Glutamatergic neuron (in vitro differentiated cells): ENCODE data around the gene TMEM119. TPM values are rescaled to one million over a fixed set of nuclear protein-coding genes. Genes with fewer than 3 reads are reported as not detected.
"Not testable (repeated sequence)": the region's sequence is repeated elsewhere in the genome, so short reads cannot be mapped to it uniquely, and the experiment has no call there.

Experiments
- DNase-seq: peaks from one replicate; pipeline ENCODE4 v3.0.0; 2022
- H3K27ac Mint-ChIP-seq: one replicate; pipeline ENCODE4 v1.8.0; 2020; ENCODE audit warnings: mild to moderate bottlenecking, mixed read lengths, inconsistent platforms; ENCODE audit not compliant: unreplicated experiment
- H3K27me3 Mint-ChIP-seq: one replicate; pipeline ENCODE4 v1.8.0; 2020; ENCODE audit warnings: mild to moderate bottlenecking, moderate library complexity, mixed read lengths, inconsistent platforms; ENCODE audit not compliant: unreplicated experiment
- H3K36me3 Mint-ChIP-seq: one replicate; pipeline ENCODE4 v1.8.0; 2020; ENCODE audit warnings: mild to moderate bottlenecking, mixed read lengths, inconsistent platforms; ENCODE audit not compliant: unreplicated experiment
- H3K4me1 Mint-ChIP-seq: one replicate; pipeline ENCODE4 v1.8.0; 2020; ENCODE audit warnings: mild to moderate bottlenecking, low read depth, mixed read lengths, inconsistent platforms; ENCODE audit not compliant: unreplicated experiment
- H3K4me3 Mint-ChIP-seq: one replicate; pipeline ENCODE4 v1.8.0; 2020; ENCODE audit warnings: mild to moderate bottlenecking, mixed read lengths, inconsistent platforms; ENCODE audit not compliant: unreplicated experiment
- H3K9me3 Mint-ChIP-seq: one replicate; pipeline ENCODE4 v1.8.0; 2020; ENCODE audit warnings: mild to moderate bottlenecking, moderate library complexity, mixed read lengths, inconsistent platforms; ENCODE audit not compliant: unreplicated experiment
- CTCF ChIP-seq: fragments of 200-600 bp; sonication (generic); IDR thresholded peaks from one replicate; pipeline ENCODE4 v1.5.0; 2021; ENCODE audit not compliant: partially characterized antibody, unreplicated experiment
- total RNA-seq: library from RNA; stranded (reverse); fragmentation: NEBNext Ultra II Directional; extraction: Animal tissue kit (Norgen Biotek cat#: 25700); gene quantifications from one replicate; pipeline ENCODE4 v1.2.1, GENCODE V29; 2021; ENCODE audit not compliant: unreplicated experiment

Gene TMEM119
- total RNA-seq, 1 donor from 2014 or later, result 0.15 TPM

- peaks cover 13% of the 10 kb centered on the region for H3K4me1 Mint-ChIP-seq
- H3K27me3 Mint-ChIP-seq, result peaks cover 4% of the 10 kb centered on the region
- peak overlapping the region; percentile 100 for H3K4me3 Mint-ChIP-seq
- no peak for TF ChIP-seq CTCF
- peak overlapping the region; percentile 100 for H3K27ac Mint-ChIP-seq
- no peak for DNase-seq
- peaks cover 2% of the 10 kb centered on the region for H3K9me3 Mint-ChIP-seq
- H3K36me3 Mint-ChIP-seq, result no peaks in the 10 kb centered on the region
Observed at GRCh38 chr12:108559748-108560147, 38.1 kb downstream of the TMEM119 start.

- Mint-ChIP-seq H3K4me1 (peaks cover 11% of the 10 kb centered on the region), H3K36me3 (no peaks in the 10 kb centered on the region), H3K27me3 (peaks cover 4% of the 10 kb centered on the region), H3K27ac (peak overlapping the region; percentile 38), H3K9me3 (peaks cover 2% of the 10 kb centered on the region), H3K4me3 (peak overlapping the region; percentile 100)
- DNase-seq, result no peak
- no peak for TF ChIP-seq CTCF
Observed at GRCh38 chr12:108559007-108559655, 38.8 kb downstream of the TMEM119 start.

GRCh38 chr12:108555383-108555782 is 42.5 kb downstream of the TMEM119 start:
- not testable (repeated sequence) for H3K9me3 Mint-ChIP-seq, H3K4me3 Mint-ChIP-seq, H3K27me3 Mint-ChIP-seq, DNase-seq, H3K4me1 Mint-ChIP-seq, H3K27ac Mint-ChIP-seq, H3K36me3 Mint-ChIP-seq

GRCh38 chr12:108553799-108554198 is 44.1 kb downstream of the TMEM119 start:
- Mint-ChIP-seq H3K27me3 (no peaks in the 10 kb centered on the region), H3K27ac (no peak overlapping the region), H3K4me3 (no peak overlapping the region), H3K9me3 (no peaks in the 10 kb centered on the region), H3K36me3 (no peaks in the 10 kb centered on the region), H3K4me1 (peaks cover 3% of the 10 kb centered on the region)
- DNase-seq, result no peak
- TF ChIP-seq CTCF, result no peak

- Mint-ChIP-seq H3K27me3 (no peaks in the 10 kb centered on the region), H3K9me3 (no peaks in the 10 kb centered on the region), H3K27ac (no peak overlapping the region), H3K36me3 (no peaks in the 10 kb centered on the region), H3K4me1 (peaks cover 3% of the 10 kb centered on the region), H3K4me3 (no peak overlapping the region)
- no peak for TF ChIP-seq CTCF
- no peak for DNase-seq
Observed at GRCh38 chr12:108551535-108551934, 46.3 kb downstream of the TMEM119 start.
